Transverse colon (tissue), 3 donors: ENCODE measurements around the gene C11orf42.

ENCODE experiments used
- CTCF ChIP-seq, 5 experiments: fragments of 200-600 bp in 3 of 5; fragments of 450-650 bp in 2 of 5; sonication (generic) in 3 of 5; IDR thresholded peaks; 1 replicate in 2 of 5; 2 replicates in 3 of 5; pipeline ENCODE4 v1.5.1; 2016 to 2017; ENCODE audit warnings: antibody characterized with exemption in 5 of 5, inconsistent platforms in 3 of 5, mild to moderate bottlenecking in 2 of 5, moderate library complexity in 1 of 5
- POLR2A ChIP-seq: fragments of 450-650 bp; IDR thresholded peaks from one replicate; pipeline ENCODE4 v1.6.1; 2016; ENCODE audit warnings: antibody characterized with exemption, mild to moderate bottlenecking, moderate library complexity

DNA sequence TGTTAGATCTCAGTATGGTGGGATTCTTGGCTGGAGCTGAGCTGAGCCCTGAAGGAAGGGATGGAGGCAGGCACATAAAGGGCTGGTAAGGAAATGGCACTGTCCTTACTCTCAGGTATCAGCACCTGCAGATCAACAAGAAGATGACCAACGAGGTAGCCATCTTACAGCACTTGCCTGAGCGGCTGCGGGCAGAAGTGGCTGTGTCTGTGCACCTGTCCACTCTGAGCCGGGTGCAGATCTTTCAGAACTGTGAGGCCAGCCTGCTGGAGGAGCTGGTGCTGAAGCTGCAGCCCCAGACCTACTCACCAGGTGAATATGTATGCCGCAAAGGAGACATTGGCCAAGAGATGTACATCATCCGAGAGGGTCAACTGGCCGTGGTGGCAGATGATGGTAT lies 36.0 kb downstream of the C11orf42 start:
- TF ChIP-seq POLR2A (no peak), CTCF (IDR thresholded peaks at IDR 0.05) (no peak)
